SIG-M5 (cell line): Measurements from ENCODE around the gene S1PR5.

Experiments used
- DNase-seq: peaks from one replicate; lab custom pipeline; 2025; lab: John Stamatoyannopoulos, UW

Gene S1PR5

DNA sequence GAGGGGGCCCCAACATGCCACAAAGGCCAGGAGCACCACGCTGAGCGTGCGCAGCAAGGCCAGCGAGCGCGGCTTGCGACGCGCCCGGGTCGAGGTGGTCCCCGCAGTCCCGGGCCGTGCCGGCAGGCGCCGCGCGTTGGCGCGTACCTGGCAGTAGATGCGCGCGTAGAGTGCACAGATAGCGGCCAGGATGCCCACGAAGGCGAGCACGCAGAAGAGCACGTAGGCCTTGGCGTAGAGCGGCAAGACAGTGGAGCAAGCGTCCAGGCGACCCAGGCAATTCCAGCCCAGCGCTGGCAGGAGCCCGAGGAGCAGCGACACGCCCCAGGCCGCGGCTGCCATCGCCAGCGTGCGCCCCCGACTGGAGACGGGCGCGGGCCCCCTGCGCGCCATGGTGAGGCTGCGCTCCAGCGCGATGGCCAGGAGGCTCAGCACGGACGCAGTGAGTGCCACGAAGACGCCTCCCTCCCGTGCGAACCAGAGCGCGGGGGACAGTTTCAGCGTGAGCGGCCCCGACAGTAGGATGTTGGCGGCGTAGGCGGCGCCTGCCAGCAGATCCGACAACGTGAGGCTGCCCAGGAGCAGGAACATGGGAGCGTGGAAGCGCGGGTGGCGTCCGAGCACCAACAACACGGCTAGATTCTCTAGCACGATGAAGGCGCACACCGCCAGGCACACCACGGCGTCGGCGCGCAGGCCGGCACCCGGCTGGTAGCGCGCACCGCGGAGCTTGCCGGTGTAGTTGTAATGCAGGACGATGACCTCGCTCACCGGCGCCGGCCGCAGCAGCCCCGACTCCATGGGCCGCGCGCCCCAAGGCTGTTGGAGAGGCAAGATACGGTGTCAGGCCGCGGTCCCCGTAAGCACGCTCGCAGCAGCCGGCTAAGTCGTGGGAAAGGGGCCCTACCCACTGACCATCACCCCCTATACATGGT is 2.8 kb downstream of the S1PR5 start:
- DNase-seq = no peak

- DNase-seq = no peak
Measured at GRCh38 chr19:10513223-10513622, 4.0 kb downstream of the S1PR5 start.

GRCh38 chr19:10510301-10510802 is 6.9 kb downstream of the S1PR5 start:
- DNase-seq = no peak

GRCh38 chr19:10508707-10509106 is 8.5 kb downstream of the S1PR5 start:
- no peak for DNase-seq

DNA sequence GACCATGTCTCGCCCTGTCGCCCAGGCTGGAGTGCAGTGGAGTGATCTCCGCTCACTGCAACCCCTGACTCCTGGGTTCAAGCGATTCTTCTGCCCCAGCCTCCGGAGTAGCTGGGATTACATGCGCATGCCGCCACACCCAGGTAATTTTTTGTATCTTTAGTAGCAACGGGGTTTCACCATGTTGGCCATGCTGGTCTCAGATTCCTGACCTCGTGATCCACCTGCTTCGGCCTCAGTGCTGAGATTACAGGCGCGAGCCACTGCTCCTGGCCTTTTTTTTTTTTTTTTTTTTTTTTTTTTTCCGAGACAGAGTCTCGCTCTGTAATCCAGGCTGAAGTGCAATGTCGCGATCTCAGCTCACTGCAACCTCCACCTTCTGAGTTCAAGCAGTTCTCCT is 9.2 kb downstream of the S1PR5 start:
- DNase-seq = no peak

DNA sequence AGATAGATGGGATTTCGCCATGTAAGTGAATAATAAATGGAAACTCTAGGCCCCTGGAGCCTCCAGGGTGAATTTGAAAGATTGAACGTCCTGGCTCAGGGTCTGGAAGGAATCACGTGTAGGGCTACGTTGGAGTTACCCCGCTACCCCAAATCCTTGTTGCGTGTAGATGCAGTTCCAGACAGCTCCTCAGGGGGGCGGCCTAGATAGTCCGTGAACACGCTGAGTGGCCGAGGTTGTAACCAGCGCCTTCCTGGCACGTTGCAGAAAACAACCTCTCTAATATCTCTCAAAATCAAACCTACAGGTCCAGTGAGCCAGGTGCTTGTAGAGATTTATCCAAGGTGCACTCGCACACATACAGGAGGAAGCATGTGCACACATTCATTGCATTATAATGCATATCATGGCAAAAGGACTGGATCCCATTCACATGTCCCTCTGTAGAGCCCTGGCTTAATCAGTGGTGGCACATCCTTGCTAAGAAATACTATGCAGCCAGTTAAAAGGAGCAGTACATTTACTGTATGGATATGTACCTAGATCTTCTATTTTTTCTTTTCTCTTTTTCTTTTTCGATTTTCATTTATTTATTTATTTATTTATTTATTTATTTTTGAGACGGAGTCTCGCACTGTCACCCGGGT is 11.5 kb downstream of the S1PR5 start:
- DNase-seq = no peak

- no peak for DNase-seq
Measured at GRCh38 chr19:10503002-10503789, 14.1 kb downstream of the S1PR5 start, which contains the start of gene KEAP1. KEAP1 (minus strand) TSS chr19:10503356; CDS start chr19:10500033, 3,323 bp downstream.

GRCh38 chr19:10502524-10503001 is 14.7 kb downstream of the S1PR5 start:
- peak; percentile 45 for DNase-seq

- DNase-seq = no peak
Measured at GRCh38 chr19:10501971-10502523, 15.2 kb downstream of the S1PR5 start.

DNA sequence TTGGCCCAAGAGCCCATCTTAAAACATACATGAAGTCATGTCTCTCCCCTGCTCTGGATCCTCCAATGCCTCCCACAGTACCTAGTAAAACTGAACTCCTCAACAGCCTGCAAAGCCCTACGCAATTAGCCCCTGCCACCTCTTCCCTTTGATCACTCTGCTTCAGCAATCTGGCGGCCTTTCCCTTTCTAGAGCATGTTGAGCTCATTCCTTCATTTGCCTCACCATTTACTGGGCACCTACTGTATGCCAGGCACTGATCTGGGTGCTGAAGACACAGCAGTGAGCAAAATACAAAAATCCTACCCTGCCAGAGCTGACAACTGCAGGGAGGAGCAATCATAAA is 17.0 kb downstream of the S1PR5 start:
- no peak for DNase-seq

- no peak for DNase-seq
Measured at GRCh38 chr19:10499550-10500246, 17.5 kb downstream of the S1PR5 start.

- DNase-seq = no peak
Measured at GRCh38 chr19:10497371-10497770, 19.9 kb downstream of the S1PR5 start.

GRCh38 chr19:10491472-10492047 is 25.7 kb downstream of the S1PR5 start:
- DNase-seq = no peak

GRCh38 chr19:10486551-10486950 is 30.7 kb downstream of the S1PR5 start:
- no peak for DNase-seq

DNA sequence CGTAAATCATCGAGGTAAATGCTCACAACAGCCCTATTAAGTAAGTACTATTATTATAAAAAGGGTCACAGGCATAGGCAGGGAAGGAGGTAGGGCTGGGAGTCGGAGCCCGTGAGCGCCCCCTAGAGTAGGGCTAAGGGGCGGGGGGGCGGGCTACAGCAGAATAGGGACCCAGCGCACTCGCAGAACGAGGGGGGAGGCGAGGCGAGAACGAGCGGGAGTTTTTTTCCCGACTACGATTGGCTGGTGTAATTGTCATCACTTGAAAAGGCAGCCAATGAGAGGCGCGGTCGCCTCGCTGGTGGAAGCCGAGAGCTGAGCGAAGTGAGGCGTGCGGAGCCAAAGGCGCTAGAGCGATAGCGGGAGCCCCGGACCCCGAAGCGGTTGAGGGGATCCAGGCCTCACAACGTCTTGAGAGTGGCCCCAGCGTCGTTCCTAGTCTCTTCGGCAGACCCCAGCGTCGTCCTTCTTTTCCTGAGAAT is 38.3 kb downstream of the S1PR5 start:
- no peak for DNase-seq

GRCh38 chr19:10478476-10478875 is 38.8 kb downstream of the S1PR5 start:
- no peak for DNase-seq

- DNase-seq = no peak
Measured at GRCh38 chr19:10474962-10475451, 42.2 kb downstream of the S1PR5 start.

GRCh38 chr19:10473192-10473591 is 44.1 kb downstream of the S1PR5 start:
- DNase-seq = no peak

GRCh38 chr19:10471909-10472308 is 45.3 kb downstream of the S1PR5 start:
- no peak for DNase-seq

- no peak for DNase-seq
Measured at GRCh38 chr19:10468133-10468532, 49.1 kb downstream of the S1PR5 start.
